Epithelial cell of esophagus (primary cell): ENCODE data around the gene KRTAP10-4.

Experiments
- DNase-seq: peaks from one replicate; pipeline ENCODE4 v3.0.0; 2010; ENCODE audit warnings: low read depth
- H3K4me3 ChIP-seq: 2 replicates; pipeline ENCODE4 v1.5.1; 2011; ENCODE audit warnings: mild to moderate bottlenecking, low read length, control low read depth
- CTCF ChIP-seq: IDR thresholded peaks from 2 replicates; pipeline ENCODE4 v1.5.1; 2011; ENCODE audit warnings: low read depth, mild to moderate bottlenecking, low read length, control low read depth, inconsistent platforms; ENCODE audit not compliant: insufficient read depth; ENCODE audit errors: missing control alignments

KRTAP10-4 gene

GRCh38 chr21:44564886-44565598 lies 8.5 kb upstream of the KRTAP10-4 start:
- no peak overlapping the region for H3K4me3 ChIP-seq
- DNase-seq: no peak
- no peak for TF ChIP-seq CTCF

DNA sequence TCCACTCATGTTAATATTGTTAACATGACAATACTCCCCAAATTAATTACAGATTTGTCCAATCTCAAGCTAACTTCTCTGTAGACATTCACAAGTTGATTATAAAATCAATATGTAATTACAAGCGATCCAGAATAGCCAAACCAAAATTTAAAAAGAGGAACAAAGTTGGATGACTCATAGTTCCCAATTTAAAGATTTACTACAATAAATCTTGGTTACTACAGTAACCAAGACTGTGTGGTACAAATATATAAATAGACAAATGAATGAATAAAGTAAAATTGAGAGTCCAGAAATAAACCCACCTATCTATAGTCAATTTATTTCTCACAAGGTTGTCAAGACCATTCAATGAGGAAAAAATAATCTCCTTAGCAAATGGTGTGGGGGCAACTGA lies 7.1 kb upstream of the KRTAP10-4 start:
- DNase-seq: no peak
- no peak overlapping the region for H3K4me3 ChIP-seq
- TF ChIP-seq CTCF: no peak

DNA sequence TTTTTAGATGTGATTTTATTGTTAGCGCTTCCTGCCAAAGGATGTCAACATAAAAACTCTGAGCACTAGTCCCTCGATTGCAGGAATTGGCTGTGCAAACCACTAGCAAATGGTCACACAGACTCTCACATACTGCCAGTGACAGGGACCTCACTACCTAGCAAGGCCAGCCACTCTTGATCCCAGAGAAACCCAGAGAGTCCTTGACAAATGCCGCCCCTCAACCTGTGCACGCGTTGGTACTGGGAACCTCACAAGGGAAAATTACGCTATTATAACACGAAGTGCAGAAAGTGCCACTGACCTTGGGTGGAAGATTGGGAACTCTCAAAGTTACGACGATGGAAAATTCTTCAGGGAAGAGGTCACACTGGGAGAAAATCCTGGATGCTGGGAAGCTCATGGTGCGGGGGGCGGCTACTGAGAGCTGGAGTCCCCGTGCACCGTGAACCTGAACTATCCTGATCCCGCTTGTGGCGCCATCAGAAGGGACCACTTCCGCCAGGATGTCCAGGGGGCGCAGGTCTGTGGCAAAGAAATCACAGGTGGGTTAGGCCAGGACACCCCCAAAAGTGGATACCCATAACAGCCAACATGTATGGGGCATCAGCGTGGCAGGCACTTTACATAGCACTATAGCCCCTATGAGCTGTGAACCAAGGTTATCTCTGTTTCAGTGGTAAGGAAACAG lies 5.9 kb upstream of the KRTAP10-4 start:
- TF ChIP-seq CTCF: no peak
- H3K4me3 ChIP-seq: no peak overlapping the region
- DNase-seq: no peak

DNA sequence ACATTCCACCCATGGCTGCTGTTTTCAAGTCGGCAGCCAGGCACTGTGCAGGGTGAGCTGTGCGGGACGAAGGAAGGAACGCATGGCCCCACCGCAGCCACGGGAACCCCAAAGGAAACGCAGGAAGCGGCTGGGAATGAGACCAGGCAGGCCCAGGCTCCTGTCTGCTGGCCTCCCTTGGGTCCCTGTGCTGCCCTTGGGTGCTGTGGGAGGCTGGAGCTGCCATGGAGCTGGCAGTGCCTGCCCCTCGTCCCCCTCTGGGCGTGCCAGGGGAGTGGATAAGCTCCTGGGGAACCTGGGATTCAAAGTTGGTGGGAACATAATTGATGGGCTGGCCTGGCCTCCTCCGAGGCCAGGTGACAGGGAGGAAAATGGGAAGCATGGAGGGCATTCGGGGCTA lies 5.3 kb upstream of the KRTAP10-4 start:
- DNase-seq: no peak
- no peak for TF ChIP-seq CTCF
- no peak overlapping the region for H3K4me3 ChIP-seq

- TF ChIP-seq CTCF: no peak
- DNase-seq: no peak
- H3K4me3 ChIP-seq: no peak overlapping the region
Observed at GRCh38 chr21:44568667-44569556, 4.6 kb upstream of the KRTAP10-4 start.

GRCh38 chr21:44569861-44570517 lies 3.5 kb upstream of the KRTAP10-4 start:
- TF ChIP-seq CTCF: no peak
- H3K4me3 ChIP-seq: no peak overlapping the region
- no peak for DNase-seq
